Stimulated activated CD8-positive, alpha-beta memory T cell treated with anti-CD3 and anti-CD28 coated beads, Interleukin-4, amount 100 ng/mL, for 1 hour (primary cell): ENCODE measurements around the gene C20orf204.
"Not testable (repeated sequence)": the region's sequence is repeated elsewhere in the genome, so short reads cannot be mapped to it uniquely, and the experiment has no call there.

ENCODE experiments used
- DNase-seq, 2 donors: peaks; one replicate each; pipeline ENCODE4 v3.0.0-alpha.2; 2020; ENCODE audit warnings: low read depth in 2 of 2, low spot score in 1 of 2

C20orf204 gene, protein sequence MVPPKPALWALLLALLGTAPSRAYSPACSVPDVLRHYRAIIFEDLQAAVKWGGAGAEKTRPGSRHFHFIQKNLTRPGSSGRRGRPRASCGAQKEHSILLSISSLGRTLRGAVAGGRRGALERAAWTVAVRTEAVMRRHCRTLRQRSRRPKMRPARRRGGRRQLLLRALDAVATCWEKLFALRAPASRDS

GRCh38 chr20:64035933-64036345 is at the start of gene C20orf204:
C20orf204 (plus strand) TSS chr20:64036182; CDS start chr20:64036324, 142 bp downstream.
- DNase-seq = no peak

- no peak for DNase-seq
Observed at GRCh38 chr20:64000906-64001305, 35.1 kb upstream of the C20orf204 start.

DNA sequence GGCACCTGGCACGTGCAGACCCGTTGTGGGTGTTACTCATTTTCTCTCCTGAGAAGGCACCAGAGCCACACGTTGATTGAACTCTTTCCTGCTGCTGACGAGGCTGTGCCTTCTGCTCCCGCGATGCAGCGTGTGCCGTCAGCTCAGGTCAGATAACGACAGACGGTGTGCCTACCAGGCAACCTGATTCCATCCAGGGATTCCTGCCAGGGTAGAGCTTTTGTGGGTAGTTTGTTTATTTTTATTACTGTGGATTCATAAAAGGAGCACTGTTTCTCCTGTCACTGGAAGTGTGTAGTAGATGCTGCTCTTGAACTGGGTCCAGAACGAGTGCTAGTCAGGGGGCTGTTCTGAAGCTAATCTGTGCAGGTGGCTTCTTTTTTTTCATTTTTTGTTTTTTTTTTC is 34.4 kb upstream of the C20orf204 start:
- DNase-seq = no peak

- no peak for DNase-seq
Observed at GRCh38 chr20:64003960-64004725, 31.8 kb upstream of the C20orf204 start.

DNA sequence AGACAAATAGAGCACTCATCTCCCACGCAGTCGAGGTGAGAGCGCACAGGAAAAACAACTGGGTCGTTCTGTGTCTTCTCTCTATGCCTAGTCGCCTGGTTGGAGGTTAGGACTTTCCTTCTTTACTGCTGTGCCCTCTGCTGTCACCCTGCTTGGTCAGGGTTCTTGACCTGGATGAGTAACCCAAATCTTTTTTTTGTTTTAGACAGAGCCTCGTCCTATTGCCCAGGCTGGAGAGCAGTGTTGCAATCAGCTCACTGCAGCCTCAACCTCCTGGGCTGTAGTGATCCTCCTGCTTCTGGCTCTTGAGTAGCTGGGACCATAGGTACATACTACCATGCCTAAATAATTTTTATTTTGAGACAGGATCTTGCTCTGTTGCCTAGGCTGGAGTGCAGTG is 30.6 kb upstream of the C20orf204 start:
- DNase-seq = no peak

DNA sequence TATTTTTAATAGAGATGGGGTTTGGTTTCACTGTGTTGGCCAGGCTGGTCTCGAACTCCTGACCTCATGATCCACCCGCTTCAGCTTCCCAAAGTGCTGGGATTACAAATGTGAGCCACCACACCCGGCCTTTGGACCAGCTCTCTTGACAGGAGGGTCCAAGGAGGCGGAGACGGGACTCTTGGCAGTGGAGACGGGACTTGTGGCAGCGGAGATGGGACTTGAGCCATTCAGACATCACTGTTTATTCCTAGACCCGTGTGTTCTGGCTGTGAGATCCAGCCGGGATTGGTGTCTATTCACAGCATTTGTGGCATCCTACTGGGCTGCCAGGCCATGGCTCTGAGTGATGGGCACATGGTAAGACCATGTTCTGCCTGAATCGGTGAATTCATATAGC is 29.5 kb upstream of the C20orf204 start:
- no peak for DNase-seq

- DNase-seq = no peak
Observed at GRCh38 chr20:64006902-64007301, 29.1 kb upstream of the C20orf204 start.

- DNase-seq = no peak
Observed at GRCh38 chr20:64009811-64010387, 26.1 kb upstream of the C20orf204 start.

DNA sequence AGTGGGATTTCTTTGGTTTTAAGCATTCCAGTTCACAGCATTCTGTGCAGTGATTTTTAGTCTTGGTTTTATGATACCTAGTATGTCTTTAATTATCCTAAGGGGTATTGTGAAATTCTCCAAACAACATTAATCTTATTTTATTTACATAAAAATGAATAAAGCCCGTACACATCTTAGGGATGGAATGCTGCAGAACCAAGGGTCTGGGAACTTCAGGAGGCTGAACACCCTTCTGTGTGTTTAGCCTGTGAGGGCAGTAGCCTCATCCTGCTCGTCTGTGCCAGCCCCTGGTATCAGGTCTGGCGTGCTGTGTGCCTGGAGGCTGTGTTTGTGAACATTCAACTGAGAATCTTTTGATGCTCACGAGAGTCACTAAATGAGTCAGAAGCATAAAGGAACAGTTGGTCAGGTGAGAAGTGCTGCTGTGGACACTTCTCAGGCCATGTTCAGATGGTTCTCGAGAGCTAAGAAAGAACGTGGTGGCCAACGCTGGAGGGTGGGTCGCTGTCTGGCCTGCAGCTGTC is 25.2 kb upstream of the C20orf204 start:
- no peak for DNase-seq

GRCh38 chr20:64011366-64011779 is 24.6 kb upstream of the C20orf204 start:
- no peak for DNase-seq

DNA sequence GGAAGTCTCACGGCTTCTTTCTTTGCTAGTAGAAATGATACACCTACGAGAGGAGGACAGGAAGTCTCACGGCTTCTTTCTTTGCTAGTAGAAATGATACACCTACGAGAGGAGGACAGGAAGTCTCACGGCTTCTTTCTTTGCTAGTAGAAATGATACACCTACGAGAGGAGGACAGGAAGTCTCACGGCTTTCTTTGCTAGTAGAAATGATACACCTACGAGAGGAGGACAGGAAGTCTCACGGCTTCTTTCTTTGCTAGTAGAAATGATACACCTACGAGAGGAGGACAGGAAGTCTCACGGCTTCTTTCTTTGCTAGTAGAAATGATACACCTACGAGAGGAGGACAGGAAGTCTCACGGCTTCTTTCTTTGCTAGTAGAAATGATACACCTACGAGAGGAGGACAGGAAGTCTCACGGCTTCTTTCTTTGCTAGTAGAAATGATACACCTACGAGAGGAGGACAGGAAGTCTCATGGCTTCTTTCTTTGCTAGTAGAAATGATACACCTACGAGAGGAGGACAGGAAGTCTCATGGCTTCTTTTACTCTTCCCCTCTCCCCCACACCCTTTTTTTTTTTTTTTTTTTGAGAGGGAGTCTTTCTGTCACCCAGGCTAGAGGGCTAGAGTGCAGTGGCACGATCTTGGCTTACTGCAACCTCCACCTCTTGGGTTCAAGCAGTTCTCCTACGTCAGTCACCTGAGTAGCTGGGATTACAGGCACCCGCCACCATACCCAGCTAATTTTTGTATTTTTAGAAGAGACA is 23.4 kb upstream of the C20orf204 start:
- DNase-seq = not testable (repeated sequence)

GRCh38 chr20:64015635-64016034 is 20.3 kb upstream of the C20orf204 start:
- no peak for DNase-seq

DNA sequence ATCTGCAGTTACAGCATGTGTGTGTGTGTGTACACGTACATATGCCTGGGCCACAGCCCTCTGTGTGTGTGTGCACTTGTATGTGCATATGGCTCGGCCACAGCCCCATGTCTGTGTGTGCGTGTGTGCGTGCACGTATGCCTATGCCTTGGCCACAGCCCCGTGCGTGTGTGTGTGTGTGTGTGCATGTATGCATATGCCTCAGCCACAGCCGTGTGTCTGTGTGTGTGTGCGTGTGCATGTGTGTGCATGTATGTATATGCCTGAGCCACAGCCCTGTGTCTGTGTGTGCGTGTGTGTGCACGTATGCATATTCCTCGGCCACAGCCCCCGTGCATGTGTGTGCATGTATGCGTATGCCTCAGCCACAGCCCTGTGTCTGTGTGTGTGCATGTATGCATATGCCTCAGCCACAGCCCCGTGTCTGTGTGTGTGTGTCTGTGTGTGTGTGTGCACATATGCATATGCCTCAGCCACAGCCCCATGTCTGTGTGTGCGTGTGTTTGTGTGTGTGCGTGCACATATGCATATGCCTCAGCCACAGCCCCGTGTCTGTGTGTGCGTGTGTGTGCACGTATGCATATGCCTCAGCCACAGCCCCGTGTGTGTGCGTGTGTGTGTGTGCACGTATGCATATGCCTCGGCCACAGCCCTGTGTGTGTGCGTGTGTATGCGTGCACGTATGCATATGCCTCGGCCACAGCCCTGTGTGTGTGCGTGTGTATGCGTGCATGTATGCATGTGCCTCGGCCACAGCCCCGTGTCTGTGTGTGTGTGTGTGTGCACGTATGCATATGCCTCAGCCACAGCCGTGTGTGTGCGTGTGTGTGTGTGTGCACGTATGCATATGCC is 14.6 kb upstream of the C20orf204 start:
- DNase-seq = no peak

DNA sequence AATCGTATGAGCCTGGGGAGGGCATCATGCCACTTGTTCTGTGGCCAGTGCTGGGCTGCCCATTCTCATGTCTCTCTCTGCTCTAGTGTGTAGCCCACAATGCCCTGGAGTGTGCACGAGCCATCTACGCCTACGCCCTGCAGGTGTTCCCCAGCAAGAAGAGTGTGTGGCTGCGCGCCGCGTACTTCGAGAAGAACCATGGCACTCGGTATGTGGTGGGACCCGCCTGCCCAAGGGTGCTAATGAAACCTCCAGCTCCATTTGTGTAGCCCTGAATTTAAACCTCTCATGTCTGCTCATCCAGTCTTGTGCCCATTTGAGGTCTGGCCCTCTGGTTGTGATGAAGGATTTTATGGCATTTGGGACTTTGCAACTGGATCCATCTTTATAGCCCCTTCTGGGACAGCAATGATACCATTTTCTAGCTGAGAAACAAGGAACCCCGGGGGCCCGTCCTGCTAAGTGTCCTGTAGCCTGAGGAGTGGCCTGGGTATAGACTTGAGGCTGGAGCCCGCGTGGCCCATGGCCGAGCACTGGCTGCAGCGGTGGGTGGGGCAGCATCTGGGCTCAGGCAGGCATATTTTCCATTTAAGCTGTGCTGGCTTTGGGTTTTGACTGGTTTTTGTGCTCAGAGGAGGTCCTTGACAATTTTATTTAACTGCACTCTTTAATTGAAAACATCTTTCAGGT is 13.2 kb upstream of the C20orf204 start:
- no peak for DNase-seq

DNA sequence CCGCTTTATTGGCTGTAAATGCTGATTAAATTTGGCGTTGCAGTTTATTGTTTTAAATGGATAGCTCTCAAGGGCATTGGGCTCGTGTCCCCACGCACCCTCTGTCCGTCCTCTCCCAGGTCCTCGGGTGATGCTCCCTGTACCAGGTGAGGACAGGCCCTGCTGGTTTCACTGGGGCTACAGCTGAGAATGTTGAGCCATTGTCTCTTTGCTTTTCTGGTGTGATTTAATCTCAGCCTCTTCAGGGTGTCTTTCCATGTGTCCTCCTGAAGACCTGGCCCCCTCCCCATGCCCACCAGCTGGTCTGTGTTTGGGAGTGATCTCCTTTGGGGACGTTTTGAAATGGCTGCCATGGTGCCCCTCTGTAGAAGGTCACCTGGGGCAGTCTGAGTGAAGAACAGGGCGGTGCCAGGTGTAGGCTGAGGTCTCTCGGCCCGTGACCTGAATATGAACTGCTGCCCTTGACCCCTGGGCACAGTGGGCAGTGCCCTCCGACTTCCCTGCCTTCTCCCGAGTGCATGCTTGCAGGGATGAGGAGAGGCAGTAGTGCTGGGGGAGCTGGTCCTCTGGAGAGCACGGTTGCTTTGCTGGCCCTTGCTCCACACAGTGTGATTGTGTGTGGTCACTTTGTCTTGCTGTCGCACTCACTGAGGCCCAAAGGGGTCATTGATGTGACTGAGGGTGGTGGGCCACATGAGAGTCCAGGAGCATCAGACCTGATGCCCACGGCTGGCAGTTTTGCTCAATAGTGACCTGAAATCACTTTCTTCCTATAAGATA is 12.4 kb upstream of the C20orf204 start:
- DNase-seq = no peak

- no peak for DNase-seq
Observed at GRCh38 chr20:64024141-64024990, 11.6 kb upstream of the C20orf204 start.

- no peak for DNase-seq
Observed at GRCh38 chr20:64025101-64025825, 10.7 kb upstream of the C20orf204 start.
